ENCODE data around the gene VAPB. TPM values are rescaled to one million over a fixed set of nuclear protein-coding genes. Genes with fewer than 3 reads are reported as not detected.
A peak's percentile ranks its signal among the peaks of the same experiment; 100 is the strongest.

VAPB gene
- total RNA-seq, 1 donor, result 15.1 TPM

DNA sequence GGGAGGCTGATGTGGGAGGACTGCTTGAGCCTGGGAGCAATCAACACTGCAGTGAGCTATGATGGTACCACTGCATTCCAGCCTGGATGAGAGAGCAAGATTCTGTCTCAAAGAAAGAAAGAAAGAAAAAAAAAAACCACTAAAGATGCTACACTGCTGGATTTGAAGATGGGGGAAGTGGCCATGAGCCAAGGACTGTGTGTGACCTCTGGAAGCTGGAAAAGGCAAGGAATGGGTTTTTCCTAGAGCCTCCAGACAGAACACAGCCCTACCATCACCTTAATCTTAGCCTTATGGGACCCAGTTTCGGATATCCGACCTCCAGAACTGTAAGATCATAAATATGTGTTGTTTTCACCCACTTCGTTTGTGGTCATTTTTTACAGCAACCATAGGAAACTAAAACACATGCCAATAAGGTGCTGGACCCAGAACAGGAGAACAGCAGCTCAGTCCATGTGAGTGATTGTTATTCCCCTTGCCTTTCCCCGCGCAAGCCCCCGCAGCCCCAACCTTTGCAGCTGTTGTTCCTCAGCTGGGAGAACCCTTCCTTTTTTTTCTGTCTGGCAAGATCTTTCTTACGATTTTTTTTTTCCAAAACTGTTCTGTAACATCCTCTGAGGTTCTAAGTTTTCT is 11.1 kb upstream of the VAPB start:
- TF ChIP-seq, protein P1, sequence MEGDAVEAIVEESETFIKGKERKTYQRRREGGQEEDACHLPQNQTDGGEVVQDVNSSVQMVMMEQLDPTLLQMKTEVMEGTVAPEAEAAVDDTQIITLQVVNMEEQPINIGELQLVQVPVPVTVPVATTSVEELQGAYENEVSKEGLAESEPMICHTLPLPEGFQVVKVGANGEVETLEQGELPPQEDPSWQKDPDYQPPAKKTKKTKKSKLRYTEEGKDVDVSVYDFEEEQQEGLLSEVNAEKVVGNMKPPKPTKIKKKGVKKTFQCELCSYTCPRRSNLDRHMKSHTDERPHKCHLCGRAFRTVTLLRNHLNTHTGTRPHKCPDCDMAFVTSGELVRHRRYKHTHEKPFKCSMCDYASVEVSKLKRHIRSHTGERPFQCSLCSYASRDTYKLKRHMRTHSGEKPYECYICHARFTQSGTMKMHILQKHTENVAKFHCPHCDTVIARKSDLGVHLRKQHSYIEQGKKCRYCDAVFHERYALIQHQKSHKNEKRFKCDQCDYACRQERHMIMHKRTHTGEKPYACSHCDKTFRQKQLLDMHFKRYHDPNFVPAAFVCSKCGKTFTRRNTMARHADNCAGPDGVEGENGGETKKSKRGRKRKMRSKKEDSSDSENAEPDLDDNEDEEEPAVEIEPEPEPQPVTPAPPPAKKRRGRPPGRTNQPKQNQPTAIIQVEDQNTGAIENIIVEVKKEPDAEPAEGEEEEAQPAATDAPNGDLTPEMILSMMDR (IDR thresholded peaks at IDR 0.05; ENCODE audit: insufficient read depth, low read depth, low read length), result no peak
- no peak overlapping the region for H3K4me3 ChIP-seq (ENCODE audit: low read depth, low read length)
- DNase-seq (ENCODE audit: low read depth), result no peak

DNA sequence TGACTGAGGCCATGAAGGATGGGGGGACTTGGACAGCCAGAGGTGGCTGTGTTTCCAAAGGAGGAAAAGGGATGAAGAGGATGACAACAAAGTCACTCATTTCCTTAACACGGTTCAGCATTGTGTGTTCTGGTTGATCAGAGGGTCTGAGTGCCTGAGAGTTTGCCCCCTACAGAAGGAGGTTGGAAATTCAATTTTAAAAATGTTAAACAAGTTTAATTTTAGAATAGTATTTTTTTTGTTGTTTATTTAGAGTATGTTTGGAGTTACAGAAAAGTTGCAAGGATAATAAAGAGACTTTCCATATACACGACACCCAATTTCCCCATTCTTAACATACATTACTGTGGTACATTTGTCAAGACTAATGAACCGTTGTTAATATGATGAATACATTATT is 10.3 kb upstream of the VAPB start:
- no peak overlapping the region for H3K4me3 ChIP-seq (ENCODE audit: low read depth, low read length)
- DNase-seq (ENCODE audit: low read depth), result no peak
- TF ChIP-seq, protein P1 (IDR thresholded peaks at IDR 0.05; ENCODE audit: insufficient read depth, low read depth, low read length), result peak; percentile 6

DNA sequence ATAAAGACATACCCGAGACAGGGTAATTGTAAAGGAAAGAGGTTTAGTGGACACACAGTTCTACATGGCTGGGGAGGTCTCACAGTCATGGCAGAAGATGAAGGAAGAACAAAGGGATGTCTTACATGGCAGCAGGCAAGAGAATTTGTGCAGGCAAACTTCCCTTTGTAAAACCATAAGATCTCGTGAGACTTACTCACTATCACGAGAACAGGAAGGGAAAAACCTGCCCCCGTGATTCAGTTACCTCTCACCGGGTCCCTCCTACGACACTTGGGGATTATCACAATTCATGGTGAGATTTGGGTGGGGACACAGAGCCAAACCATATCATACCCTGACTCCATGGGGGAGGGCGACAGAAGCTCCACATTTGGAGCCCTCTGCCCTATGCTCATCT is 7.4 kb upstream of the VAPB start:
- no peak for DNase-seq (ENCODE audit: low read depth)
- TF ChIP-seq, protein P1 (IDR thresholded peaks at IDR 0.05; ENCODE audit: insufficient read depth, low read depth, low read length), result no peak
- no peak overlapping the region for H3K4me3 ChIP-seq (ENCODE audit: low read depth, low read length)

DNA sequence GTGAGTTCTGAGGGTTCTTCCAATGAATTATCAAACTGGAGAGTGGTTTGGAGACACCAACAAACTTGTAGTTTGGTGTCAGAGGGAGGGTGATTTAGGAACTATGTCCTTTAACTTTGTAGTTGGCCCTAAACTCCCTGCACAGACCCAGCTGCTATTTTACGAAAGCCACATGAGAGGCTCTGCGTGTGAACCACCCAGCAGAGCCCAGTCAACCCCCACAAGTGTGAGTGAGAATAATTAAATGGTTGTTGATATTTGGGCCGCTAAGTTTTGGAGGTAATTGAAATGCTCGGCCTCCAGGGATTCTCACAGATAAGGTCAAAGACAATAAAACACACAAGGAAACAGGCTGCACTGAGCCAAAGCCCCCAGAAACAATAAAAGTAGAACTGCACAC is 6.9 kb upstream of the VAPB start:
- H3K4me3 ChIP-seq (ENCODE audit: low read depth, low read length), result no peak overlapping the region
- DNase-seq (ENCODE audit: low read depth), result no peak
- TF ChIP-seq, protein P1 (IDR thresholded peaks at IDR 0.05; ENCODE audit: insufficient read depth, low read depth, low read length), result no peak

DNA sequence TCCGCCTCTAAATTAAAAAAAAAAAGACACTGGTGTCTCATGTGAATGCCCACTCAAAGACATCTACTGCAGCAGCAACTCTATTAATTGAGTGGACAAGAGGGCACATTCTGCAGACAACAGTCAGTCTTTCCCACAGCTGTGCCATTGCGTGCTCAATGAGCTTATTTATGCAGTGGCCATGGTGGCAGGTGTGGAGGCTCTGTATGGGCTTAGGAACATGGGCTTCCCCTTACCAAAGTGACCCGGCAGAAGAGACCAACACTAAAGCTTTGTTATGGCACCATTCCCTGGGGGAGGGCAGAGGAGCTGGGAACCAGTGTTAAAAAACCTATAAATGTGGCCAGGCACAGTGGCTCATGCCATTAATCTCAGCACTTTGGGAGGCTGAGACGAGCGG is 4.2 kb upstream of the VAPB start:
- no peak overlapping the region for H3K4me3 ChIP-seq (ENCODE audit: low read depth, low read length)
- no peak for DNase-seq (ENCODE audit: low read depth)
- TF ChIP-seq, protein P1 (IDR thresholded peaks at IDR 0.05; ENCODE audit: insufficient read depth, low read depth, low read length), result no peak

DNA sequence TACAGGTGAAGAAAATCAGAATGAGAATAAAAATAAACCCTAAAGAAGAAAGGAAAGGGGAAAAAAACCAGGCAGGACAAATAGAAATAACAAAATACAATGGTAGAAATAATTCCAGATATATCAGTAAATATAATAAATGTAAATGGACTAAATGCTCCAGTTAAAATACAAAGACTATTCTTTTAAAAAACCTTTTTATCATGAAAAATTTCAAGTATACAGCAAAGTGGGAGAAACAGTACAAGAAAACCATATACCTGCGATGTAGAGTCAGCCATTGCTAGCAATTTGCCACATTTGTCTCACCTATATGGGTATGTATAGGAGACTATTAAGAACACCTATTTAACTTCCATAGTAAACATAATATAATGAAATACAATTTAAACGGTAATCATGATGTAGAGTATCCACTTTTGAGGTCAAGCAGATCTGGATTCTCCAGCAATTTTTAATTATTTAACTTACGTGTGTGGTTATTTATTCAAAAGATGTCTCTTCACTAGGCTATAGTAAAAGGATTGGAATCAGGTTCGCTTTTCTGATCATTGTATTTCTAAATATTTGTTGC is 914 bp upstream of the VAPB start:
- H3K4me3 ChIP-seq (ENCODE audit: low read depth, low read length), result peak overlapping the region; percentile 59
- TF ChIP-seq, protein P1 (IDR thresholded peaks at IDR 0.05; ENCODE audit: insufficient read depth, low read depth, low read length), result no peak
- no peak for DNase-seq (ENCODE audit: low read depth)
